ENCODE results near the gene LYPD6. TPM values are rescaled to one million over a fixed set of nuclear protein-coding genes. Genes with fewer than 3 reads are reported as not detected.

LYPD6 gene
- total RNA-seq, 1 experiment from 2014 or later: 0.74 TPM

GRCh38 chr2:149399934-149400615 lies 69.7 kb downstream of the LYPD6 start:
- Histone ChIP-seq H3K9me3 (ENCODE audit: insufficient read depth, low read depth) (no peaks in the 10 kb centered on the region), H3K27ac (no peak overlapping the region), H4K20me1 (ENCODE audit: insufficient read depth) (no peaks in the 10 kb centered on the region), H3K79me2 (ENCODE audit: low read depth) (no peaks in the 10 kb centered on the region), H3K4me2 (no peak overlapping the region), H3K4me3 (no peak overlapping the region), H3K27me3 (ENCODE audit: insufficient read depth, low read depth) (no peaks in the 10 kb centered on the region), H3F3A (ENCODE audit: insufficient read depth, low read depth) (no peaks in the 10 kb centered on the region), H3K4me1 (replicated peaks; ENCODE audit: insufficient read depth) (no peaks in the 10 kb centered on the region), H3K36me3 (ENCODE audit: low read depth) (no peaks in the 10 kb centered on the region), H2AFZ (no peak overlapping the region), H3K9me2 (ENCODE audit: insufficient read depth) (no peaks in the 10 kb centered on the region)
- TF ChIP-seq, protein P1, sequence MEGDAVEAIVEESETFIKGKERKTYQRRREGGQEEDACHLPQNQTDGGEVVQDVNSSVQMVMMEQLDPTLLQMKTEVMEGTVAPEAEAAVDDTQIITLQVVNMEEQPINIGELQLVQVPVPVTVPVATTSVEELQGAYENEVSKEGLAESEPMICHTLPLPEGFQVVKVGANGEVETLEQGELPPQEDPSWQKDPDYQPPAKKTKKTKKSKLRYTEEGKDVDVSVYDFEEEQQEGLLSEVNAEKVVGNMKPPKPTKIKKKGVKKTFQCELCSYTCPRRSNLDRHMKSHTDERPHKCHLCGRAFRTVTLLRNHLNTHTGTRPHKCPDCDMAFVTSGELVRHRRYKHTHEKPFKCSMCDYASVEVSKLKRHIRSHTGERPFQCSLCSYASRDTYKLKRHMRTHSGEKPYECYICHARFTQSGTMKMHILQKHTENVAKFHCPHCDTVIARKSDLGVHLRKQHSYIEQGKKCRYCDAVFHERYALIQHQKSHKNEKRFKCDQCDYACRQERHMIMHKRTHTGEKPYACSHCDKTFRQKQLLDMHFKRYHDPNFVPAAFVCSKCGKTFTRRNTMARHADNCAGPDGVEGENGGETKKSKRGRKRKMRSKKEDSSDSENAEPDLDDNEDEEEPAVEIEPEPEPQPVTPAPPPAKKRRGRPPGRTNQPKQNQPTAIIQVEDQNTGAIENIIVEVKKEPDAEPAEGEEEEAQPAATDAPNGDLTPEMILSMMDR (conservative IDR thresholded peaks at IDR 0.05): no peak
- TF ChIP-seq EZH2 (IDR thresholded peaks at IDR 0.05; ENCODE audit: low read depth): no peak
- ChIA-PET CTCF (no interaction called here), POLR2A (ENCODE audit: unreplicated experiment) (no interaction called here)
- DNase-seq: no peak
- intact Hi-C loops (cut with micrococcal nuclease; ENCODE audit: unreplicated experiment): no loop called here
- BruUV-seq (replicated peaks): no TSS peak

GRCh38 chr2:149400997-149401396 lies 70.6 kb downstream of the LYPD6 start:
- Histone ChIP-seq H3K36me3 (ENCODE audit: low read depth) (no peaks in the 10 kb centered on the region), H3K9me3 (ENCODE audit: insufficient read depth, low read depth) (no peaks in the 10 kb centered on the region), H3F3A (ENCODE audit: insufficient read depth, low read depth) (no peaks in the 10 kb centered on the region), H3K79me2 (ENCODE audit: low read depth) (no peaks in the 10 kb centered on the region), H4K20me1 (ENCODE audit: insufficient read depth) (no peaks in the 10 kb centered on the region), H3K9me2 (ENCODE audit: insufficient read depth) (no peaks in the 10 kb centered on the region), H3K4me1 (replicated peaks; ENCODE audit: insufficient read depth) (no peaks in the 10 kb centered on the region), H3K4me3 (no peak overlapping the region), H3K4me2 (no peak overlapping the region), H3K27ac (no peak overlapping the region), H2AFZ (no peak overlapping the region), H3K27me3 (ENCODE audit: insufficient read depth, low read depth) (no peaks in the 10 kb centered on the region)
- TF ChIP-seq, protein P1 (conservative IDR thresholded peaks at IDR 0.05): no peak
- no peak for TF ChIP-seq EZH2 (IDR thresholded peaks at IDR 0.05; ENCODE audit: low read depth)
- intact Hi-C loops (cut with micrococcal nuclease; ENCODE audit: unreplicated experiment): no loop called here
- BruUV-seq (replicated peaks): no TSS peak
- ChIA-PET POLR2A (ENCODE audit: unreplicated experiment) (no interaction called here), CTCF (no interaction called here)
- DNase-seq: no peak

GRCh38 chr2:149409506-149409905 lies 79.1 kb downstream of the LYPD6 start:
- POLR2A ChIA-PET (ENCODE audit: unreplicated experiment): no interaction called here
- no peaks in the 10 kb centered on the region for H3K9me2 ChIP-seq (ENCODE audit: insufficient read depth)
- H3K9me3 ChIP-seq (ENCODE audit: insufficient read depth, low read depth): no peaks in the 10 kb centered on the region
- H3K27ac ChIP-seq: no peak overlapping the region
- H3K4me2 ChIP-seq: no peak overlapping the region
- no peak for DNase-seq
- no TSS peak for BruUV-seq (replicated peaks)
- H3K4me1 ChIP-seq (replicated peaks; ENCODE audit: insufficient read depth): peaks cover 8% of the 10 kb centered on the region; the same call in 1 of the 2 replicates
- TF ChIP-seq, protein P1 (conservative IDR thresholded peaks at IDR 0.05): no peak
- no peak for TF ChIP-seq EZH2 (IDR thresholded peaks at IDR 0.05; ENCODE audit: low read depth)
- intact Hi-C loops (cut with micrococcal nuclease; ENCODE audit: unreplicated experiment): no loop called here
- no peaks in the 10 kb centered on the region for H4K20me1 ChIP-seq (ENCODE audit: insufficient read depth)
- H2AFZ ChIP-seq: no peak overlapping the region
- H3K36me3 ChIP-seq (ENCODE audit: low read depth): no peaks in the 10 kb centered on the region
- no peaks in the 10 kb centered on the region for H3K27me3 ChIP-seq (ENCODE audit: insufficient read depth, low read depth)
- H3K4me3 ChIP-seq: no peak overlapping the region
- no peaks in the 10 kb centered on the region for H3K79me2 ChIP-seq (ENCODE audit: low read depth)
- H3F3A ChIP-seq (ENCODE audit: insufficient read depth, low read depth): peaks cover 8% of the 10 kb centered on the region; the same call in 1 of the 2 replicates
- CTCF ChIA-PET: no interaction called here

All from PC-9 (cell line).